IMR-90 (cell line): ENCODE data around the gene SEZ6L. TPM values are rescaled to one million over a fixed set of nuclear protein-coding genes. Genes with fewer than 3 reads are reported as not detected.

Source experiments
- ATAC-seq: fragments of 200-7000 bp; cut with Tn5 transposase; 2 replicates; pipeline ENCODE4 v1.9.1; 2020; ENCODE audit warnings: low read depth, mild to moderate bottlenecking, moderate library complexity
- BruUV-seq: library from RNA; stranded (reverse); fragments of 400-500 nt; replicated peaks from 2 replicates; lab custom pipeline; 2021; lab: Mats Ljungman, UMichigan
- CTCF ChIA-PET: fragments of 300-600 bp; formaldehyde crosslinking; extraction: SDS; loops from one replicate; lab custom pipeline; 2021; ENCODE audit warnings: antibody characterized with exemption; lab: Yijun Ruan, JAX
- POLR2A ChIA-PET: fragments of 300-600 bp; sonication (Branson Sonifier 250); formaldehyde crosslinking; loops from one replicate; lab custom pipeline; 2022; ENCODE audit warnings: antibody characterized with exemption; ENCODE audit not compliant: unreplicated experiment; lab: Charles Lee
- DNase-seq: peaks from one replicate; pipeline ENCODE4 v3.0.0; 2013
- H2AFZ ChIP-seq: replicated peaks from 2 replicates; pipeline ENCODE3; 2013; ENCODE audit warnings: low read length, mild to moderate bottlenecking; ENCODE audit not compliant: poor library complexity
- H2AK5ac ChIP-seq: 2 replicates; pipeline ENCODE4 v1.6.1; 2013; ENCODE audit warnings: low read depth, low read length, inconsistent platforms
- H2AK9ac ChIP-seq: replicated peaks from 2 replicates; pipeline ENCODE3; 2013; ENCODE audit warnings: mild to moderate bottlenecking, low read depth, low read length, moderate library complexity; ENCODE audit not compliant: poor library complexity
- H2BK120ac ChIP-seq: 2 replicates; pipeline ENCODE4 v1.6.1; 2013; ENCODE audit warnings: low read depth, low read length, inconsistent platforms
- H2BK15ac ChIP-seq: 3 replicates; pipeline ENCODE4 v1.6.1; 2013; ENCODE audit warnings: low read depth, low read length, inconsistent platforms
- H2BK20ac ChIP-seq: 2 replicates; pipeline ENCODE4 v1.6.1; 2013; ENCODE audit warnings: low read depth, mild to moderate bottlenecking, inconsistent platforms, low read length, moderate library complexity
- H2BK5ac ChIP-seq: 2 replicates; pipeline ENCODE4 v1.6.1; 2013; ENCODE audit warnings: mild to moderate bottlenecking, low read depth, low read length, inconsistent platforms; ENCODE audit not compliant: poor library complexity, severe bottlenecking
- H3K14ac ChIP-seq: replicated peaks from 2 replicates; pipeline ENCODE4 v1.6.1; 2013; ENCODE audit warnings: low read depth, low read length, inconsistent platforms
- H3K18ac ChIP-seq: 2 replicates; pipeline ENCODE4 v1.6.1; 2013; ENCODE audit warnings: low read depth, low read length, control low read depth
- H3K23ac ChIP-seq: 2 replicates; pipeline ENCODE4 v1.6.1; 2013; ENCODE audit warnings: low read depth, low read length, inconsistent platforms
- H3K27ac ChIP-seq: 2 replicates; pipeline ENCODE4 v1.5.1; 2013; ENCODE audit warnings: mild to moderate bottlenecking, control low read depth, low read length; ENCODE audit not compliant: insufficient read depth
- H3K27me3 ChIP-seq: 2 replicates; pipeline ENCODE4 v1.6.1; 2013; ENCODE audit warnings: low read length; ENCODE audit not compliant: control insufficient read depth, insufficient read depth
- H3K36me3 ChIP-seq: 2 replicates; pipeline ENCODE4 v1.6.1; 2013; ENCODE audit warnings: low read length, mixed read lengths; ENCODE audit not compliant: control insufficient read depth, insufficient read depth
- H3K4ac ChIP-seq: 2 replicates; pipeline ENCODE4 v1.6.1; 2013; ENCODE audit warnings: low read depth, low read length, inconsistent platforms
- H3K4me1 ChIP-seq: 2 replicates; pipeline ENCODE4 v1.6.1; 2013; ENCODE audit warnings: low read length, mixed read lengths; ENCODE audit not compliant: control insufficient read depth, insufficient read depth
- H3K4me2 ChIP-seq: 2 replicates; pipeline ENCODE4 v1.6.1; 2013; ENCODE audit warnings: low read depth, mild to moderate bottlenecking, control low read depth, low read length, moderate library complexity
- H3K4me3 ChIP-seq: 2 replicates; pipeline ENCODE4 v1.5.1; 2013; ENCODE audit warnings: low read depth, mild to moderate bottlenecking, control low read depth, low read length, moderate library complexity; ENCODE audit not compliant: insufficient read depth
- H3K56ac ChIP-seq: 2 replicates; pipeline ENCODE4 v1.6.1; 2013; ENCODE audit warnings: low read length, inconsistent platforms; ENCODE audit not compliant: insufficient read depth; ENCODE audit errors: extremely low read depth
- H3K79me1 ChIP-seq, 2 experiments: 2 replicates each; pipeline ENCODE4 v1.6.1; 2013; ENCODE audit warnings: low read length in 2 of 2, inconsistent platforms in 1 of 2, low read depth in 1 of 2
- H3K9ac ChIP-seq: 2 replicates; pipeline ENCODE4 v1.6.1; 2013; ENCODE audit warnings: low read depth, low read length, control low read depth
- H3K9me1 ChIP-seq: 2 replicates; pipeline ENCODE4 v1.6.1; 2013; ENCODE audit warnings: low read length, inconsistent platforms; ENCODE audit not compliant: insufficient read depth
- H3K9me3 ChIP-seq: 2 replicates; pipeline ENCODE4 v1.6.1; 2013; ENCODE audit warnings: low read length; ENCODE audit not compliant: control insufficient read depth, insufficient read depth
- H4K20me1 ChIP-seq: 2 replicates; pipeline ENCODE4 v1.6.1; 2013; ENCODE audit warnings: low read length, inconsistent platforms; ENCODE audit not compliant: insufficient read depth
- H4K5ac ChIP-seq: 2 replicates; pipeline ENCODE4 v1.6.1; 2013; ENCODE audit warnings: mild to moderate bottlenecking, low read depth, low read length, control low read depth
- H4K8ac ChIP-seq, 2 experiments: 2 replicates each; pipeline ENCODE4 v1.6.1; 2013; ENCODE audit warnings: low read depth in 2 of 2, low read length in 2 of 2, control low read depth in 1 of 2, inconsistent platforms in 1 of 2
- H4K91ac ChIP-seq: 2 replicates; pipeline ENCODE4 v1.6.1; 2013; ENCODE audit warnings: low read depth, low read length, inconsistent platforms; ENCODE audit not compliant: insufficient read depth
- CHD1 ChIP-seq: IDR thresholded peaks from 2 replicates; pipeline ENCODE4 v1.6.1; 2012; ENCODE audit warnings: low read depth, low read length, improper control_type of control experiment
- CTCF ChIP-seq: conservative IDR thresholded peaks from 2 replicates; pipeline ENCODE4 v1.5.1; 2012; ENCODE audit warnings: mild to moderate bottlenecking, low read depth, low read length, improper control_type of control experiment
- ELK1 ChIP-seq: fragments of 150-350 bp; IDR thresholded peaks from 2 replicates; pipeline ENCODE4 v1.6.1; 2016; ENCODE audit warnings: low read depth, mild to moderate bottlenecking, low read length, moderate library complexity, borderline replicate concordance
- FOS ChIP-seq: fragments of 150-350 bp; IDR thresholded peaks from 2 replicates; pipeline ENCODE4 v1.6.1; 2016; ENCODE audit warnings: low read depth, low read length
- MAFK ChIP-seq: IDR thresholded peaks from 2 replicates; pipeline ENCODE4 v1.6.1; 2012; ENCODE audit warnings: low read depth, low read length, improper control_type of control experiment
- MAZ ChIP-seq: IDR thresholded peaks from 2 replicates; pipeline ENCODE4 v1.6.1; 2012; ENCODE audit warnings: low read depth, mild to moderate bottlenecking, low read length, improper control_type of control experiment, moderate library complexity, borderline replicate concordance
- MXI1 ChIP-seq: IDR thresholded peaks from 2 replicates; pipeline ENCODE4 v1.6.1; 2012; ENCODE audit warnings: low read depth, mild to moderate bottlenecking, low read length, moderate library complexity, borderline replicate concordance
- POLR2A ChIP-seq: IDR thresholded peaks from 2 replicates; pipeline ENCODE4 v1.6.1; 2012; ENCODE audit warnings: mild to moderate bottlenecking, low read depth, low read length
- RAD21 ChIP-seq: IDR thresholded peaks from 2 replicates; pipeline ENCODE4 v1.6.1; 2012; ENCODE audit warnings: low read length, improper control_type of control experiment
- RCOR1 ChIP-seq: IDR thresholded peaks from 2 replicates; pipeline ENCODE4 v1.6.1; 2012; ENCODE audit warnings: mild to moderate bottlenecking, low read length, improper control_type of control experiment; ENCODE audit not compliant: insufficient replicate concordance
- RFX5 ChIP-seq: IDR thresholded peaks from 2 replicates; pipeline ENCODE4 v1.8.0; 2012; ENCODE audit warnings: low read depth, mild to moderate bottlenecking, low read length, moderate library complexity
- WGBS, 2 experiments: methylation state at CpG; one replicate each; pipeline versions ENCODE4 v1.1.5 to v1.1.7; 2013; ENCODE audit warnings: missing lambda C conversion rate in 2 of 2; ENCODE audit not compliant: insufficient read length in 1 of 2; ENCODE audit errors: extremely low coverage in 2 of 2; 5-methylcytosine and 5-hydroxymethylcytosine counted together
- dilution Hi-C: fragments of 300-500 bp; cut with HindIII; formaldehyde crosslinking; loops from one replicate; pipeline ENCODE4 v1.14.3; 2018; ENCODE audit warnings: low sequenced_read_pairs; ENCODE audit not compliant: unreplicated experiment
- in situ Hi-C: fragments of 300-500 bp; cut with MboI; formaldehyde crosslinking; loops from 3 replicates; pipeline ENCODE4 v1.14.3; 2019; ENCODE audit warnings: low sequenced_read_pairs, inconsistent platforms, mixed read lengths
- intact Hi-C: fragments of 100-400 bp; cut with micrococcal nuclease; formaldehyde crosslinking; loops from 2 replicates; pipeline ENCODE4 v1.10.0; 2022
- polyA plus RNA-seq, 3 experiments: library from polyadenylated mRNA; depleted of rRNA; stranded (reverse); fragments of >200 nt; gene quantifications; 2 replicates each; pipeline ENCODE4 v1.2.3, GENCODE V29; 2012; ENCODE audit warnings: low replicate concordance in 1 of 3
- total RNA-seq: library from RNA; depleted of rRNA; stranded (reverse); fragments of >200 nt; gene quantifications from 2 replicates; pipeline ENCODE4 v1.2.3, GENCODE V29; 2012

The SEZ6L gene
- total and polyA plus RNA-seq, 2 of the 4 experiments (the other 2 are of a cell fraction) = not detected

DNA sequence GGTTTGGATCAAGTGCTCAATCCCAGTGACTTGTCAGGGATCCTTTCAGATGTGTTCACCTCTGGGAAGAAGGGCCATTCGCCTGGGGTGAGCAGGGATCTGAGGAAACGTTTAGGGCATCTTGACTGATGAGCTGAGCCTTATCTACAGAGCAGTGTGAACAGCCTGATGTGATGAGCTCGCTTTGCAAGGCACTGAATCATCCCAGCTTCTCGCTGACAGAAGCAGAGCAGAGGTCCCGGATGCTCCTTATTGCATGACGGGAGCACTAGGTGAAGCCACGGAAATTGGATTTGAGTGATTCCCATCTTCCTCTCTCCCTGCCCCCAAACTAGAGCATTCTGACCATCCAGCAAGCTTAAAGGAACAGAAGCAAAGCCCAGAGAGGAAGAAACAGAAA is 46.5 kb downstream of the SEZ6L start:
- POLR2A ChIA-PET = no interaction called here
- Histone ChIP-seq H2BK15ac (no peak overlapping the region), H3K9me1 (no peaks in the 10 kb centered on the region), H3K23ac (no peak overlapping the region), H3K4me2 (no peak overlapping the region), H4K8ac (no peak overlapping the region), H4K20me1 (no peaks in the 10 kb centered on the region), H2BK120ac (no peak overlapping the region), H2AFZ (no peak overlapping the region), H3K27ac (no peak overlapping the region), H3K27me3 (no peaks in the 10 kb centered on the region), H3K79me1 (no peaks in the 10 kb centered on the region), H2BK5ac (no peak overlapping the region), H3K18ac (no peak overlapping the region), H3K14ac (no peak overlapping the region), H4K5ac (no peak overlapping the region), H3K56ac (no peak overlapping the region), H3K4ac (no peak overlapping the region), H3K4me1 (no peaks in the 10 kb centered on the region), H2BK20ac (no peak overlapping the region), H4K91ac (no peak overlapping the region), H2AK9ac (no peak overlapping the region), H2AK5ac (no peak overlapping the region), H3K9me3 (0 out of 2 replicates have a peak, but pooled peaks cover 2% of the 10 kb centered on the region), H3K9ac (no peak overlapping the region), H3K4me3 (no peak overlapping the region), H3K36me3 (no peaks in the 10 kb centered on the region)
- 2% methylated on average over 7 of the region's 7 CpGs; no CpG with 5 or more reads in 1 of the 2 experiments for WGBS, 2 experiments
- DNase-seq = no peak
- ATAC-seq = no peak
- intact Hi-C loops (no loop called here), in situ Hi-C loops (no loop called here), dilution Hi-C loops (no loop called here)
- CTCF ChIA-PET = no interaction called here
- TF ChIP-seq RAD21 = no peak
- TF ChIP-seq ELK1 = no peak
- no peak for TF ChIP-seq CHD1
- TF ChIP-seq MXI1 = no peak
- no peak for TF ChIP-seq RFX5
- no peak for TF ChIP-seq RCOR1
- TF ChIP-seq MAZ = no peak
- no peak for TF ChIP-seq MAFK
- TF ChIP-seq FOS = no peak
- no peak for TF ChIP-seq POLR2A
- TF ChIP-seq CTCF = no peak
- no TSS peak for BruUV-seq
